Muscle of back (tissue), 11 donors: ENCODE measurements around the gene CDH4. TPM values are rescaled to one million over a fixed set of nuclear protein-coding genes. Genes with fewer than 3 reads are reported as not detected.
A peak's percentile ranks its signal among the peaks of the same experiment; 100 is the strongest.

Experiments
- DNase-seq, 3 donors: peaks; one replicate each; pipeline versions ENCODE4 v3.0.0 to v3.0.0-alpha.2; 2013
- polyA plus RNA-seq, 10 donors: library from polyadenylated mRNA; unstranded; fragments of 120-200 nt; gene quantifications; one replicate each; pipeline ENCODE4 v1.2.1, GENCODE V29; 2013; ENCODE audit not compliant: insufficient read length in 10 of 10

CDH4 gene
- polyA plus RNA-seq, 10 donors, result 0.74 to 2.0 (median 1.1) TPM

GRCh38 chr20:61855286-61855685, 603.2 kb downstream of the CDH4 start:
- peak; percentile 8 to 62 (median 31) for DNase-seq

DNA sequence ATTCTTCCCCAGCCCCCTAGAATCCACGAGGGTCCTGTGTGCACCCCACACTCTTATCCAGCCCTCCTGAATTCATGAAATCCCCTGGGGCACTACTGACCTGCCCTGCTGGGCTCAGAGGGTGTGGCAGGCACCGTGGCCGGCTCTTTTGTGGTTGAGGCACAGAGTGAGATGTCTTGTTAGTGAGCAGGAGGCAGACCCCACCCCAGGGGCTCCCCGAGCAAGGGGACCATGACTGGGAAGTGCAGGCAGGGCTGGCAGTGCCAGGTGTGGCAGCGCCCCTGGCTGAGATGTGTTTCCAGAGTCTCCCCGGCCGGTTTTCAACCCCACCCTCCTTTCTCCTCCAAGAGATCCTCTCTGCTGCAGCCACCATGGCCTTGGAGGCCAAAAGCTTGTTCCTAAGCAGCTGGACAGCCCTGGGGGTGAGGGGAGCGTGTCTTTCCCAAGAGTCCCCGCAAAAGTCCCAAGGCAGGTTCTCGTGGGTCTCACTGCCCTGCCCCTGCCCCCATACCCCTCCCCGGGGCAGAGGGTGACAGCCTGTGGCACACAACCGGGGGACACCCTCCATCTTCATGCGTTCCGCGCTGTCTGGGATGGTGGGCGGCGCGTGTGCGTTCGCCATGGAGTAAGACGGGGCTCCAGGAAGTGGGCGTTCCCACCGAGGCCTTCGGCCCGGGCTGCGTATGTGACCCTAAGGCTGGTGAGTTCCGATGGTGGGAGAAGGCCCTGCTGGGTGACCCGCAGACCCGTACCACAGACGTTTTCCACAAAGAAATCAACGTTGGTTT, 604.8 kb downstream of the CDH4 start:
- DNase-seq, result no peak

DNA sequence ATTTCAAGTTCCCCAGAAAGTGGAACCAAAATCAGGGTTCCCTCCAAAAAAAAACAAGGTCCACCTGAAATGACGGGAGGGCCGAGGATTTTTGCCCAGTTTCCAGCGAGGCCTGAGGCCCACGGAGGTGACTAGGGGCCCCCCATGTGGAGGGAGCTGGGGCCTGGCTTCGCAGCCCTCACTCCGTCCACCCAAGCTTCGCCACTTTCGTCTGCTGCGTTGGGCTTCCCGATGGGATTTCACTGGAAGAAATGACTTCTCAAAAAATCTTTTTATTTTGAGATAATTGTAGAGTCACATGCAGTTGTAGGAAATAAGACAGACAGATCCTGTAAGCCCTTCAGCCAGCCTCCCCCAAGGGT, 605.3 kb downstream of the CDH4 start:
- DNase-seq, result no peak

GRCh38 chr20:61857884-61858283, 605.8 kb downstream of the CDH4 start:
- DNase-seq, result no peak

GRCh38 chr20:61859767-61860166, 607.7 kb downstream of the CDH4 start:
- no peak for DNase-seq

- no peak for DNase-seq
Measured at GRCh38 chr20:61860260-61860987, 608.4 kb downstream of the CDH4 start.

DNA sequence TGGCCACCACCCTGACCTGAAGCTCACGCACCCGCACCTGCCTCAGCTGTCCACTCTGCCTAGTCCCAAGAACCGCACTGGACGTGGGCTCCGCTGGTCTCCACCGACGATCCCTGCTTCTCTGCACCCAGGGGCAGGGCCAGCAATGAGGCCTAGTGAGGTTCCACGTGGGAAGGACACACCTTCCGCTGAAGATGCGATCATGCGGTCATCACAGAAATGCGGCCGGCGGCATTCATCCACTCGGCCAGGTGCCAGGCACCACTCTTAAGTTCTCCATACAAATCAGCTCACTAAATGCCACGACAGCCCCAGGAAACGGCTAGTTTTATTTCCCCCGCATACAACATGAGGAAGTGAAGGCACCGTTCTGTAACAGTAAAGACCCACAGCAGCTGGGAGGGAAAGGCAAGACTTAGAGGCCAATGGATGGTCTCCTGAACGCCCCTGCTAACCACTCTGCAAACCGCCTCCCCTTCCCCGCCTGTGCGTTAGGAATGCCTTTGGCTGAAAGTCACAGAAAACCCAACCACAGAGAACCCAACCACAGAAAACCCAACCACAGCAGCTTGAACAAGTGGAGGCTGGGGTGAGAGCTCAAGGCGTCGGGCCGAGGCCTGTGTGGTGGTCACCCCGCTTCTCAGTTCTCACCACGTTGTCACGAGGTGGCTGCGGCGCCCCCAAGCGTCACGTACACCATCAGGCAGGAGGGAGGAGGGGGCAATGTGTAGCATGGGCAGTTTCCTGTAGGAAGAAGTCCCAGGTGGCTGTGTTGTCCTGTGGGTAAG, 609.2 kb downstream of the CDH4 start:
- no peak for DNase-seq

- no peak for DNase-seq
Measured at GRCh38 chr20:61861858-61862257, 609.8 kb downstream of the CDH4 start.

DNA sequence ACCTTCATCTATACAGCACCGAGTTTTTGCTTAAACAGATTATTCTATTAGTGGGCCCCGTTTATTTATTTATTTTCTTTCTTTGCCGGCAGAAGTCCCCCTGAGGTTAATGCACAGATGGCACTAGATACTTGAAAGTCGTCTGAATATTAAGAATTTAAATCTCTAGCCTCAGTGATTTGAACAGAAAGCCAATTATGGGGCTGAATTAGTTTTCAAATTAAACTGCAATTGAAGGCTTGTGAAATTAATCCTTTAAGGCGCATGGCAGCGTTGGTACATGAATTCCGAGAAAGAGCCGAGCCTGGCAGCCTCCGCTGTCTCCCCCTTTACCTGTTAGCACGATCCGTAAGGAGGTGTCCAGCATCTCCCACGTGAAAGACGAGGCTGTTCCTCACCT, 610.8 kb downstream of the CDH4 start:
- DNase-seq, result no peak

GRCh38 chr20:61864481-61864880, 612.4 kb downstream of the CDH4 start:
- no peak for DNase-seq

DNA sequence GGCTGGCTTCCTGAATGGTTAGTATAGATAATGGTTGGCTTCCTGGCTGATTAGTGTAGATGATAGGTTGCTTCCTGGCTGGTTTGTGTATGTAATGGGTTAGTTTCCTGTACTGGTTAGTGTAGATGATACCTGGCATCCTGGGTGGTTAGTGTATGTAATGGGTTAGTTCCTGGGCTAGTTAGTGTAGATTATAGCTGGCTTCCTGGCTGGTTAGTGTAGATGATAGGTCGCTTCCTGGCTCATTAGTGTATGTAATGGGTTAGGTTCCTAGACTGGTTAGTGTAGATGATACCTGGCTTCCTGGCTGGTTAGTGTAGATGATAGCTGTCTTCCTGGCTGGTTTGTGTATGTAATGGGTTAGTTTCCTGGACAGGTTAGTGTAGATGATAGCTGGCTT, 613.3 kb downstream of the CDH4 start:
- no peak for DNase-seq

DNA sequence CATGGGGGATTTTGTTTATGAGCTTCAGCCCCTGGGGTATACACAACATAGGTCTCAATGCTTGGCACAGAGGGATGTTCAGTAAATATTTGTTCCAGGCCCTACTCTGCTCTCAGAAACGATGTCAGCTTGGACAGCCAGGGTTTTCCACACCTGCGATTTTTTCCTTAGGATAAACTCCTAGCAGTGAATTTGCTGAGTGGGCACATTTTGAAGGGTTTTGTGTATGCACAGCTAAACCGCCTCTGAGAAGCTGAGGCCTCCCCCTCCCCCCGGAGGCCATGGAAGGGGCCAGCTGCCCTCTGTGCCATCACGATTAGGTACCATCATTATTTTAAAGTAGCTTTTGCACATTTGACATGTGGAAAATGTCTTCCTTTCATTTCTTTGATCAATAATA, 614.1 kb downstream of the CDH4 start:
- no peak for DNase-seq

DNA sequence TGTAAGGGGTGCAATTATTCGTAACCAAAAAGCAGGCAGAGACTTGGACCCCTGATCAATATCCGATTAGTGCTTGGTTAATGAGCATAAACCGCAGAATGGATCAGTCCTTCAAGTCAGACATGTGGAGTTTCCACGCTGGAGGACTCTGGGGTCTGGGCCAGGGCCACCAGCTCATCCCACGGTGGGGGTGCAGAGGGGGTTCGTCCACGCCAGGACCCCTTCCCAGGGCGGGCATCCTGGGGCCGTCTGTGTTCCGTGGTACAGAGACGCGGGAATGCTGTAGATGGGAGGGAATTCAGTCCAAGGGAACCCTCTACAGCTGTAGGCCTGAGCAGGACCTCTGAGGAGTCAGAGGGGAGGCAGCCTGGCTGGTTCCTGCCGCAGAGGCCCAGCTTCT, 615.9 kb downstream of the CDH4 start:
- no peak for DNase-seq

GRCh38 chr20:61868466-61869090, 616.5 kb downstream of the CDH4 start:
- no peak for DNase-seq

GRCh38 chr20:61869750-61870507, 617.9 kb downstream of the CDH4 start:
- DNase-seq, result no peak

DNA sequence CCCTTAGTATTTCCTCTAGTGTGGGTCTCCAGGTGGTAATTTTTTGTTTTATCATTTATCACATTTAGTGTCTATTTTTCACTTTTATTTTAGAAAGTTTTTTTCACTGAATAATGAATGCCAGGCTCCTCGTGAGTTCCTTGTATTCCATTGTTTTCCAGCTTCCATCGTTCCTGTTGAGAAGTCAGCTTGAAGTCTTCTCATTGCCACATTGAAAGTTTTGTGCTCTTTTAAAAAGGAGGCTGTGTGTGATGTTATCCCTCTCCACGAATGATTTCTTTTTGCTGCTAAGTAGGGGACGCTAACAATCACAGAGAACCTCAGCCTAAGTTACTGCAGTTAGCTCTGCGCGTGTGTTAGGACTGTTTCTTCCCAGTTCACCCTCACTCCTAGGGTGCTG, 619.1 kb downstream of the CDH4 start:
- DNase-seq, result no peak

DNA sequence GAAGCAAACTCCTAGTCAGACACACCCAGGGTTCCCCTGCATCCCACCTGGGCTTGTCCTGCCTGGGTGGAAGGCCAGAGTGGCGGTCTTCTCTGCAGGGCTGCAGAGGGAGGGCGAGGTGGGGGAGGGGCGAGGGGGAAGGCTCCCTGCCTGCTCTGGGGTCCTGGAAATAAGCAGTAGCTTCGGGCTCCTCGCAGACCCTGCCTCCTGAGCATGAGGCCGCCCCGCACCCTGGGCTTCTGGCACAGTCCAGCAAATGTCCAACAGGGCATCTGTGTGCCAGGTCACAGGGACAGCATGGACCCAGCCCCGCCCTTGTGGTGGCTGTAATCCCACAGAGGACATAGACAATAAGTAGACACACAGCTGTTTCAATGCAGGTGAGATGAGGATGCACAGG, 619.9 kb downstream of the CDH4 start:
- DNase-seq, result no peak

GRCh38 chr20:61872371-61872900, 620.4 kb downstream of the CDH4 start:
- no peak for DNase-seq

DNA sequence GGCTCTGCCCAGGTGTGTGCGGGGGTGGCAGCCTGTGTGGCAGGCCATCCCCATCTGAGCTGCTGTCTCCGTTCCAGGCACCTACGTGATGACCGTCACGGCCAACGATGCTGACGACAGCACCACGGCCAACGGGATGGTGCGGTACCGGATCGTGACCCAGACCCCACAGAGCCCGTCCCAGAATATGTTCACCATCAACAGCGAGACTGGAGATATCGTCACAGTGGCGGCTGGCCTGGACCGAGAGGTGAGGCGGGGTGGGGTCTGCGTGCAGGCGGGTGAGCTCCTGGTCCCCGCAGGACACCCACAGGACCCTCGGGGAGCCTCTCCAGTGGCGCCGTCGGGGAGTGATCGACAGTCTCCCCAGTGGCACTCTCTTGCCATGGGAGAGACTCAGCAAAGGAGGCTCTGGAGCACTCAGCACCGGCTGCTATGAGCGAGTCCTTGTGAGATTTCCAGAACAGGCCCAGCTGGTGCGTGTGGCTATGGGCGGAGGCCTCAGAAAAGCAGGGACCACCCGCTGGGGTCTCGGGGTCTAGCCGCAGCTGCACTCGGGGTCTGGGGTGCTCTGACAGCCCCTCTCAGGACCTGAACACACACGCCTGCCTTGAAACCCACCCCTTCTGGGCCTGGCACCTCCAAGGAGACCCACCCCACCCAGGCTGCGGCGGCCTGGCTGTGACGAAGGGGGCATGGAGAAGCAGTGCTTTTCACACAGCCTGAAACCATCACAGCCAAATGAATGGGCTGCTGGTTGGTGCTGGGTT, 621.8 kb downstream of the CDH4 start:
- no peak for DNase-seq

- DNase-seq, result no peak
Measured at GRCh38 chr20:61874421-61875068, 622.5 kb downstream of the CDH4 start.
